ENCODE measurements around the gene RAB30. TPM values are rescaled to one million over a fixed set of nuclear protein-coding genes. Genes with fewer than 3 reads are reported as not detected.

Gene RAB30
- total and polyA plus RNA-seq, 9 of the 15 experiments (the other 6 are each of a cell fraction or from before 2014, with no cell fraction given), result 0.29 to 1.3 (median 1.0) TPM

DNA sequence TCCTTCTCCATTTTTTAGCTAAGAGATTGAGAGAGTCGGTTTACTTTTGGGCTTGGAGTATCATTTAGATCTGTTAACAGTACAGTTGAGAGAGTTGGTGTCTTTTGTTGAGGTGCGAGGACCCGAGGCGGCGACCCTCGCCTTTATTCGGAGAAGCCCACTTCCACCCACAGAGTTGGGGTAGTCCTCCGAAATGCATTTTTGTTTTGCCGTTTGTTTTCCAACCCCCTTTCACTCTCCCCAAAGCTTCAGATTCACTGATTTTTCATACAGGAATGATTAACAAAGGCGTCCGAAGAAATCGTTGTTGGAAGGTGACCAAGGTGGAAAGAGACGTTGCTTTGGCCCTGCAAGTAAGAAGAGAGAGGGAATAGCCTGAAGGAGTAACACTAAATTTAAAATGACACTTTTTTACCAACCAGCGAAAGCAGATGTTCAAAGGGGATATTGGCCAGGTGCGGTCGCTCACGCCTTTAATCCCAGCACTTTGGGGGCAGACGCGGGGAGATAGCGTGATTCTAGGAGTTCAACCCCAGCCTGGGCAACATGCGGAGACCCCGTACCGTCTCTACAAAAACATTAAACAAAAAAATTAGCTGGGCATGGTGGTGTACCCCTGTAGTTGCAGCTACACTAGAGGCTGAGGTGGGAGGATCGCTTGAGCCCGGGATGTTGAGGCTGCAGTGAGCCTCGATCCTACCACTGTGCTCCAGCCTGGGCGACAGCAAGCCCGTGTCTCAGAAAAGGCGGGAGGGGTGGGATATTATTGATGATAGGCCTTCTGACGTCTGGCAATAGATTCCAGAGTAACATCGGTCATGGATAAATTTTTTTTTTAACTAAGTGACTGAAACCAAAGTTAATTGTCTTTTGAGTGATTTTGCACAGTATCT lies 899 bp upstream of the RAB30 start (continued):
- TF ChIP-seq MGA (IDR thresholded peaks at IDR 0.05) (peak; percentile 32; the same call in 1 of the 2 replicates), CBX1 (IDR thresholded peaks at IDR 0.05; ENCODE audit: low read depth) (no peak), NCOA1 (IDR thresholded peaks at IDR 0.05; ENCODE audit: low read depth) (no peak), SAP30 (IDR thresholded peaks at IDR 0.05; ENCODE audit: borderline replicate concordance, insufficient read depth, low read depth, low read length, poor library complexity, severe bottlenecking) (no peak), ATF1 (CRISPR knock-in tag; IDR thresholded peaks at IDR 0.05) (no peak), ATF1 (tag; IDR thresholded peaks at IDR 0.05) (no peak), ZBTB7A (IDR thresholded peaks at IDR 0.05; ENCODE audit: borderline replicate concordance, control insufficient read depth, low read depth, low read length) (0 out of 2 replicates have a peak, but pooled peaks have one; percentile 17), ZBTB33 (CRISPR knock-in tag; IDR thresholded peaks at IDR 0.05) (0 out of 2 replicates have a peak, but pooled peaks have one; percentile 9), RBM15 (IDR thresholded peaks at IDR 0.05; ENCODE audit: insufficient read depth, low read length) (no peak), ZFX (CRISPR knock-in tag; IDR thresholded peaks at IDR 0.05) (peak; percentile 91), HDAC1 (IDR thresholded peaks at IDR 0.05) (0 out of 4 replicates have a peak, but pooled peaks of 1 of the 2 experiments have one; percentile 10), FOXJ3 (CRISPR knock-in tag; IDR thresholded peaks at IDR 0.05) (no peak), KLF13 (tag; IDR thresholded peaks at IDR 0.05; ENCODE audit: borderline replicate concordance, low read depth) (no peak)
